HFF-Myc (cell line): ENCODE measurements around the gene LTBP1.
A peak's percentile ranks its signal among the peaks of the same experiment; 100 is the strongest.

ENCODE experiments used
- DNase-seq: peaks from one replicate; pipeline ENCODE4 v3.0.0-alpha.2; 2011; ENCODE audit warnings: low read depth; ENCODE audit errors: extremely low read depth
- H3K4me3 ChIP-seq: replicated peaks from 2 replicates; pipeline ENCODE4 v1.5.1; 2011; ENCODE audit warnings: low read depth, mild to moderate bottlenecking, control low read depth, low read length
- CTCF ChIP-seq: IDR thresholded peaks from 2 replicates; pipeline ENCODE4 v1.5.1; 2012; ENCODE audit warnings: mild to moderate bottlenecking, low read depth, low read length, control low read depth; ENCODE audit errors: missing control alignments

Gene LTBP1

DNA sequence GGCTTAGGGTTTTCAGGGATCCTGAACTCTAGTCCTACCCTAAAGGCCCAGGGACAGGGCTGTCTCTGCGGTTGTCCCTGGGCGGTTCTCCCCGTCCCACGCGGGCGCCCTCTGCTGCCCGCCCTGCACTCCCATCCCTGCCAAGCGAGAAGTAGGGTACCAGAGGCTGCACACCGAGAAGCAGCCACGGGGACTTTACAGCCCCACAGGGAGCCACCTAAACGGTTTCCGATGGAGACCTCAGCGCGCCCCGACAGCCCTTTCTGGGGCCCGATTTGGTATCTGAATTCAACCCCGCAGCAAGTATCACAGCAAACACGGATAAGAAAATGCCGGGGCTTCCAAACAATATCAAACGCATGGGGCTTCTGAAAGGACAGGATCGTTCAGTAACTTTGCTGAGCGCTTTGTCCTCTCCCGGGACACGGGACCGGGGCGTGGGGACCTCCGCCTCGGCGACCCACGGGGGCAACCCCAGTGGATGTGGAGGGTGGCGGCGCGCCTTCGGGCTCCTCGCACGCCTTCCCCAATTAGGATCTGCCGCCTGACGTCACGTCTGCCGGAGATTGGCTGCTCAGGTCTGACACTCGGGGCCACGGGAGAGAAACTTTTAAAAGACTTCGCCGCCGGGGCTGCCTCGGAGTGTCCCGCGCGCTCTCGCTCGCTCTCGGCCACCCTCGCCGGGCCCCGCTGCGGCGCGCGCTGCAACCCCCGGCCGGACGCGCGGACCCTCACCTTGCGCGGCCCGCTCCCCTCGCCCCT, at the start of gene LTBP1:
LTBP1 (plus strand) TSS at position 640 of the 762 bp plus-strand sequence. CDS start 372 bp downstream, outside the sequence.
- no peak for DNase-seq
- peak within 1 kb of the TSS; percentile 55 for H3K4me3 ChIP-seq
- TF ChIP-seq CTCF: peak; percentile 88

DNA sequence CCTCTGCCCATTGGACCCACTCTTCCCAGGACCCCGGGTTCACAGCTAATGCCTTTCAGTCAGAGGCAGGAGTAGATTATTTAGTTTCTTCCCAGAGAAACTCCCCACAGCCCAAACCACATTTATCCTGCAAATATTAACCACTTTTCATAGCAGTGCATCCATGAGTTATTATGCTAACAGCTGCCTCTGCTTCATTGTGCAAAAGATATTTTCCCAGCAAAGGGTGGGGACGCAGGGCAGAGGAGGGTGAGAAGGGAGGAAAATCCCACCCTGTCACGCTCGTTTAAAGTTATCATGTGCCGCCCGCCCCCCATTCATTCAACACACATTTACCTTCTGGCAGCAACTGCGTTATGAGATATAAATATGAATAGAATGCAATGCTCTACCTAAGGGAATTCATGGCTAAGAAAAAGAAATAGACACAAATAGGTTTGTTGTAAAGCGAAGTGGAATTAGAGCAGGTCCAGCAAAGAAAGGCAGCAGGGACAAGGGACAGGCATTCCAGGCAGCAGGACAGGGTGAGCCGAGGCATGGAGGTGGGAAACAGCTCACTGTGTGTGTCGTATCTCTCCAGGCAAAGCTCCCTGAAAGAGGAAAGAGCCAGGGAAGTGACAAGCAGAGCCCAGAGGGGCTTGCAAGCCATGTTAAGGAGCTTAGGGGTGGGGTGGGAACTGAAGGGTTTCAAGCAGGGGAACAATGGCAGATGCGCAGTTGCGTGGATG, 46.3 kb upstream of the LTBP1 start:
- no peak for TF ChIP-seq CTCF
- no peak overlapping the region for H3K4me3 ChIP-seq
- no peak for DNase-seq

DNA sequence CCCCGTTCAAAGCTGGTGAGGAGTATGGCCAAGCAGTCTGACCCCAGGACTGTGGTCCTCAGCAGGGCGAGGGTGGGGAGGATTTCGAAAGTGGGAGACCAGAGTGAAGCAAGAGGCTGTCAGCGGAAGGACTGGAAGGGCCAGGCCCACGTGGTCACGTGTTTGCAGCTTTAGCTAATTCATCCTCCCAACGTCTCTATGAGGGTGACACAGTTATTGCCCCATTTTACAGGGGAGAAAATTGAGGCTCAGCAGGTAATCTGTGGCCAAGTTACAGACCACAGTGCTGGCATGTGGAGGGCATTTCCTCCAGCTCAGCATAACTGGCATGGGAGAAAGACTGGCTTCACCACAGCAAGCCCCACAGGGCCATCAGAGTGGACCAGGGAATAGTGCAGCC, 45.4 kb upstream of the LTBP1 start:
- TF ChIP-seq CTCF: no peak
- no peak for DNase-seq
- H3K4me3 ChIP-seq: no peak overlapping the region

GRCh38 chr2:32902174-32902573, 44.6 kb upstream of the LTBP1 start:
- TF ChIP-seq CTCF: no peak
- no peak overlapping the region for H3K4me3 ChIP-seq
- no peak for DNase-seq

- no peak for TF ChIP-seq CTCF
- DNase-seq: no peak
- H3K4me3 ChIP-seq: no peak overlapping the region
These were observed 43.8 kb upstream of the LTBP1 start for GRCh38 chr2:32902986-32903385.

DNA sequence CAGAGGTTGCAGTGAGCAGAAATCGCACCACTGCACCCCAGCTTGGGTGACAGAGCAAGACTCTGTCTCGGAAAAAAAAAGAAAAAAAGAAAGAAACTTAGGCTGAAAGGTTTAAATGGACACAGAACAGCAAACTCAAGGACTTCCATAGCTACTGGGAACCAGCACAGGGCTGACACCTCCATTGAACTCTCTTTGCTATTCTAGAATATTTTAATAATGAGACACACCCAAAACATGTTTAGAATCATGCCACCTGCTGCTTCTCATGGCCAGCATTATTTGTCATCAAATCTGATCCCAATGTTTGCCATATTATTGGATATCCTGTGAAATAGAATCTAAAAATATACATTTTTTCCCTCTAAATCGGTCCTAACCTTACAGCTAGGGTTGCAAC, 42.7 kb upstream of the LTBP1 start:
- DNase-seq: no peak
- H3K4me3 ChIP-seq: no peak overlapping the region
- no peak for TF ChIP-seq CTCF

DNA sequence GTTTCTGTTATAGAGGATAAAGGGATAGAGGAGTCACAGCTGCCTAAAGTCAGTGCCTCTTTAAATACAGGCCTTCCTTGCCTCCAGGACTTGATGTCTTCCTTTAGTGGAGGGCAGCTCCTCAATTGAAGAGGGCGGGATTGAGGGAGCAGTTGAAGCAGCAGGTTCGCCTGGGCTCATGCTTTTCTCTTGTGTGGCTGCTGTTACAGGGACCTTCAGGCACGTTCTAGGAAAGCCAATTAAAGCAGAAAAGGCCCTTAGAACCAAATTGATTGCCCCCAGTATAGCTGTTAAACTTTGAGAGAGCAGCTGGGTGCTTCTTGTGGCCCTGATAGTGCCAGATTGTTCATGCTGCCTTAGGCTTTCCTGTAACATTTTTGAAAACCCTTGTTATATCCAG, 42.0 kb upstream of the LTBP1 start:
- DNase-seq: no peak
- no peak overlapping the region for H3K4me3 ChIP-seq
- no peak for TF ChIP-seq CTCF
